Body of pancreas (tissue), 4 donors: ENCODE results near the gene ADORA1.

Source experiments
- POLR2A ChIP-seq, 3 donors: fragments of 450-650 bp; IDR thresholded peaks; one replicate each; pipeline ENCODE4 v1.6.1; 2016; ENCODE audit warnings: antibody characterized with exemption in 3 of 3, mild to moderate bottlenecking in 2 of 3
- TF ChIP-seq, protein P1 (sequence below), 7 experiments: fragments of 450-650 bp in 4 of 7; fragments of 200-600 bp in 3 of 7; sonication (generic) in 3 of 7; IDR thresholded peaks; one replicate each; pipeline ENCODE4 v1.5.1; 2016 to 2019; ENCODE audit warnings: antibody characterized with exemption in 7 of 7

DNA sequence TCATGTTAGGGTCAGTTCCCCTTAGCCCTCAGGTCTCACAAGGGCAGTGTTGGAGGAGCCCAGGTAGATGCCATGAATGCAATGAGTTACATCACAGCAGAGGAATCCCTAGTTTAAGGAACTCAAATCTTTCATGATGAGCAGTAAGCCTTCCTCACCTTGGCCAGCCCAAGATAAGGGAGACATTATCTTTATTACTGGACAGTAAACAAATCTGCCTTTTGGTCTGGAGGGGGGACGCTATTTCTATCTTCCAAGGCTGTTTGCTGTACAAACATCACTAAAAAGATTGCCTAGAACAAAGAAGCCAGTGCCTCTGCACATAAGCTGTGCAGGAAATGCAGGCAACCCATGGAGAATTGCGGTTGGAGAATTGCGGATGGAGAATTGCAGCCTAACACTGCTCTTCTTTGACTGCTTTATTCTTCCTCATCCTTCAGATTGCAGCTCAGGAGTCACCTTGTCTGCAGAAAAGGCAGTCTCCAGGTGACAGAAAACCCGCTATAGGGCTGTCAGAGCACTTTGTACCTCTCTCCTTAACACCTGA, 61.2 kb downstream of the ADORA1 start:
- TF ChIP-seq, protein P1, sequence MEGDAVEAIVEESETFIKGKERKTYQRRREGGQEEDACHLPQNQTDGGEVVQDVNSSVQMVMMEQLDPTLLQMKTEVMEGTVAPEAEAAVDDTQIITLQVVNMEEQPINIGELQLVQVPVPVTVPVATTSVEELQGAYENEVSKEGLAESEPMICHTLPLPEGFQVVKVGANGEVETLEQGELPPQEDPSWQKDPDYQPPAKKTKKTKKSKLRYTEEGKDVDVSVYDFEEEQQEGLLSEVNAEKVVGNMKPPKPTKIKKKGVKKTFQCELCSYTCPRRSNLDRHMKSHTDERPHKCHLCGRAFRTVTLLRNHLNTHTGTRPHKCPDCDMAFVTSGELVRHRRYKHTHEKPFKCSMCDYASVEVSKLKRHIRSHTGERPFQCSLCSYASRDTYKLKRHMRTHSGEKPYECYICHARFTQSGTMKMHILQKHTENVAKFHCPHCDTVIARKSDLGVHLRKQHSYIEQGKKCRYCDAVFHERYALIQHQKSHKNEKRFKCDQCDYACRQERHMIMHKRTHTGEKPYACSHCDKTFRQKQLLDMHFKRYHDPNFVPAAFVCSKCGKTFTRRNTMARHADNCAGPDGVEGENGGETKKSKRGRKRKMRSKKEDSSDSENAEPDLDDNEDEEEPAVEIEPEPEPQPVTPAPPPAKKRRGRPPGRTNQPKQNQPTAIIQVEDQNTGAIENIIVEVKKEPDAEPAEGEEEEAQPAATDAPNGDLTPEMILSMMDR (IDR thresholded peaks at IDR 0.05), result no peak
- no peak for TF ChIP-seq POLR2A (IDR thresholded peaks at IDR 0.05)
